Ecto neural progenitor cell (in vitro differentiated cells): ENCODE data around the gene FAM219A.

Source experiments
- DNase-seq: peaks from one replicate; pipeline ENCODE4 v3.0.0-alpha.2; 2018; ENCODE audit warnings: low spot score

The FAM219A gene, protein sequence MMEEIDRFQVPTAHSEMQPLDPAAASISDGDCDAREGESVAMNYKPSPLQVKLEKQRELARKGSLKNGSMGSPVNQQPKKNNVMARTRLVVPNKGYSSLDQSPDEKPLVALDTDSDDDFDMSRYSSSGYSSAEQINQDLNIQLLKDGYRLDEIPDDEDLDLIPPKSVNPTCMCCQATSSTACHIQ

DNA sequence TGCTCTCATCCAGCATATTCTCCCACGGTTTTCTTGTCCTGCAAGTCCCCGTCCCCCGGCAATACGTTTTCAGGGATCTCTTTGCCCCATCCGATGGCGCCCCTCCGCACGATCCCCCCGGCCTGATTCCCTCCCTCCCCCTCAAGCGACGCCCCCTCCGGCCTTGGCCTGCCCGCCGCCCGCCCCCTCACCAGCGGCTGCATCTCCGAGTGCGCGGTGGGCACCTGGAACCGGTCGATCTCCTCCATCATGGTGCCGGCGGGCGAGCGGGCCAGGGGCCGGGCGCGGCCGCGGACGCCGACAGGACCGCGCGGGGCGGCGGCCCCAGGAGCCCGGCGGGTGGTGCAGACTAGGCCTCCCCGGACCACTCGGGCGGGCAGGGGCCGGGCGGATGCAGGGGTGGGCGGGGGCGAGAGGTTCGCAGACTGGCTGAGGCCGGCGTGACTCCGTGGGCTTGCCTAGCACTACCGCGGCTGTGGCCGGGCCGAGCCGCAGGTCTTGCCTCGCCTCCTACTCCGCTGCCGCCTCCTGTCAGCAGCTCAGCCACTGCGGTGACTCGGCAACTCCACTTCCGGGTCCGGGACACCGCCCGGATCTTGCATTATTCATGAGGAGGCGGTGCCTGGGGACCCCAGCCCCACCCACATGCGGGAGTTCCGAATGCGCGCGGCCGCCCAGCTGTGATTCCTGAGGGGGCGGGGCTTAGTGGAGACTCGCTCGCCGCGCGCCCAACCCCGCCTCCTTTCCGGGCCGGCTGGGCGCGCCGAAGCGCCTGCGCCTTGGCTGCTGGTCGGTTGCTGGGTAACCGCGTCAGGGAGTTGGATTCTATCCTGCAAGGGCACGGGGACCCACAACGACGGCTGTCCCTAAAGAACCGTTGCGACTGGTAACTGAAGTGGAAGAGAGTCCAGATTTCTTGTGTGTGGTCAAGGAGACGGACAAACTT lies at the start of gene FAM219A, which contains the start of gene DNAI1:
FAM219A (minus strand) TSS at position 558 of the 946 bp plus-strand sequence; CDS start at position 251, 307 bp downstream.
DNAI1 (plus strand) TSS at position 793 of the 946 bp plus-strand sequence. CDS start 201 bp downstream, outside the sequence.
- peak; percentile 99 for DNase-seq

DNA sequence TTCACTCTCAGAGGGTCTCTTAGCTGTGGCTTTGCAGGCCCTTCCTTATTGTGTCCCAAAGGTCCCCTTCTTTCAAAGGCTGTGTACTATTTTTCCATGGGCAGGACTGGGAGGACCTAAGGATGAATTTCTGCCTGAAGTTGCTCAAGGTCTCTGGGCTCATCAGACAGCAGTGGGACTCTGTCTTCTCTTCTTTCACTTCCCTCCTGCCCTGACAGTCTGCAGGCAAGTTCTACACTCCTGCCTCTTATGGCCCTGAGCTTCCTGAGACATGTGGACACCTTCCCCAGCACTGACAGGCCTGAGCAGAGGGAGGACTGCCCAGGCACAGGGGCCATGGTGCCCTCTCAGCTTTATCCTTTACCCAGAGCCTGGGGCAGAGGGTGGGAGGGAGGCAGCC lies 49.6 kb upstream of the FAM219A start:
- no peak for DNase-seq

DNA sequence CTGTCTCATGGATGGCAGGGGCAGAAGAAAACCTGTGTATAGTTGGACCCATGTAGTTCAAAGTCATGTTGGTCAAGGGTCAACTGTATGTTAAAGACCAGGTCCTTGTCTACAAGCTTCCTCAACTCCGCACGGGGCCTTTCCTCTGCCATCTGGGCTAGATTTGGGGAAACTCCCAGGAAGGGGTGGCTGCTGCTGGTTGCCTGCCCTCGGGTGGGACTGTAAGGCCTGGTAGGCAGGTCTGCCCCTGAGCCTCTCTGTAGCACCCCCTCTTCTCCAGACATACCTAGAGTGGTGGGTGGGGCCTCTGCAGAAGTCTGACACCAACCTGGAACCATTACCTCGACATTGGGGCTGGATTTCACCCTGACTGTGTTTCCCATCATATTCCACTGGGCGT lies 49.2 kb upstream of the FAM219A start:
- DNase-seq, result no peak

DNA sequence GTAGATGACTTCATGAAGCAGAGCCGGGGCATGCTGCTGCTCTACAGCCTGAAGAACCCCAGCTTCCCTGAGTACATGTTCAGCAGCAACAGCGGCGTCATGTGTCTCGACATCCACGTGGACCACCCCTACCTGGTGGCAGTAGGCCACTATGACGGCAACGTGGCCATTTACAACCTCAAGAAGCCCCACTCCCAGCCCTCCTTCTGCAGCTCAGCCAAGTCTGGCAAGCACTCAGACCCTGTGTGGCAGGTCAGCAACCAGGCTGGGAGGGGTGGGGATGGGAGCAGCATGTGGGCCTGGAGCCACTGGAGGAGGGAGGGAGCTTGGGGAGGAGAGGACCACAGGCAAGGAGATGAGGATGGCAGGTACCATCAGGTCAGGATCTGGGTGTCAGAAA lies 48.3 kb upstream of the FAM219A start:
- no peak for DNase-seq

DNA sequence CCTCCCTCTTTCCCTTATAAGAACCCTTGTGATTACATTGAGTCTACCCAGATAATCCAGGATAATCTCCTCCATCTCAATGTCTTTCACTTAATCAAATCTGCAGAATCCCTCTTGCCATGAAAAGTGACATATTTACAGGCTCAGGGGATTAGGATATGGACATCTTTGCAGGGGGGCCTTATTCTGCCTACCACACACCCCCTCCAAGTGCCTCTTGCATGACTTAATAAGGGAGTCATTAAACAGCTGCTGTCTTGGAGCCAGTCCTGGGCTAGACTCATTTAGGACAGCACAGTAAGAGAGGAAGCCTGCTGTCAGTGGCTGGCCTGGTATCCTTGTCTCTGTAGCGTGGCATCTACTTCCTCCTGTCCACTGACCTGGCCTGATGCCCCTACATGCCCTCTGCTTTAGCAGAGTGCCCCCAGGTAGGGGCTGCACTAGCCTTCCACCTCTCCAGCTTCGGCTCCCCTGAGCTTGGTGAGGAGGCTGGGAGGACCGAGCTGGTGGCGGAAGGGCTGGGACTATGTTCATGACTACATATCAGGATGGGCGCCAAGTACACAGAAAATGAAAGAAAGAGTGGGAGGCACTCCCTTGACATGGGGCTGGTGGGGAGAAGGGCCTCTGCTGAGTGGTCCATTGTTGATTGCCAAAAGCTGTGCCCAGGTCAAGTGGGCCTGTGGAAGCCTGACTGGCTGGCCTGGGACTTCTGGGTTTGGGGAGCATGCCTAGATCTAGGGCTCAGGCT lies 47.2 kb upstream of the FAM219A start:
- no peak for DNase-seq

DNA sequence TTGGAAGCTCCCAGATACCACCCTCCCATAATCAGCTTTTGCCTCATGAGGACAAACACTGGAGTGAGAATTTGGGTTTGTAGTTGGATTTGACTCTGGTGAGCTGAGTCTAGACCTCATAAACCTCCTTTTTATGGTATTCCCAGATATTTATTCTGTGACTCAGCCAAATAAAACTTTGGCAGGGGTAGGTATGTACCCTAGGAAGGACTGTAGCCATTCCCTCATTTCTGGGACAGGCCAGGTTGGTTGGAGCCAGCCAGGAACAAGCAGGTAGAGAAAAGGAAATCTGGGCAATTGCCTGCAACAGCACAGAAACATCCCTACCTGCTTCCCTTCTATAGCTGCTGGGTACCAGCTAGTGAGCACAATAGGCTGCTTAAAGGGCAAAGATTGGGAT lies 45.0 kb upstream of the FAM219A start:
- no peak for DNase-seq

DNA sequence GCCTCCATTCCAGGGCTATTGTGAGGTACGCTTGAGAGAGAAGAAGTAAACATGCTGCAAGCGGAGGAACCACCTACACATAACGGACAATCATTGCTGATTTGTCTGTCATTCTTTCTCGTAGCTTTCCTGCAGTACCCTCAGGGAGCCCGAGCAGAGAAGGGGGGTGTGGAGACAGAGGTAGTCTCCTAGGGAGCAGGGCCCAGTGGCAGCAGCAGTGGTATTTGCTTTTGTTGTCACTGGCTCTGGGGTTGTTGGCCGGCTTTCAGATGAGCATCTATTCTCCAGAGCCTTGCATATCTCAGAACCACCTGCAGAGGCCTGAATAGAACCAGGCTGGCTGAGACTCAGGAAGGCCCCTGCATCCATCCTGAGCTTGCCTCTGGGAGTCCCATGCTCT lies 44.5 kb upstream of the FAM219A start:
- DNase-seq, result no peak

DNA sequence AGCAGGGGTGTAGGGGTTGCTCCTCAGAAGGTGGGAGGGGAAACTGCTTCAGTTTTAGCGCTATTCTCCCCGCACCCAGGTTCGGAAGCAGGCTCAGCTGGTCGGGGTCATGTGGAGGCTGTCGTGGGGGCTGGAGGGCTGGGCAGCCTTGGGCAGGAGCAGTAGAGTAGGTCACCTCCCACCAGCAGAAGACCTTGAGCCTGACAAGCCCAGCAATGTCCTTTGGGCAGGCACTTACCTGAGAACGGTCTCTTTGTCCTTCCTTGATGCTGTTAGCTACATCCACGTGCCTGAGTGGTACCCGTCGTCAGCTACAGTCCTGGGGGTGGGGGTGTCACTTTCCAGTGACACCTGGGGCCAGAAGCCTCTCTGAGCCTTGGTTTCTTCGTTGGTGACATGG lies 44.1 kb upstream of the FAM219A start:
- DNase-seq, result no peak

DNA sequence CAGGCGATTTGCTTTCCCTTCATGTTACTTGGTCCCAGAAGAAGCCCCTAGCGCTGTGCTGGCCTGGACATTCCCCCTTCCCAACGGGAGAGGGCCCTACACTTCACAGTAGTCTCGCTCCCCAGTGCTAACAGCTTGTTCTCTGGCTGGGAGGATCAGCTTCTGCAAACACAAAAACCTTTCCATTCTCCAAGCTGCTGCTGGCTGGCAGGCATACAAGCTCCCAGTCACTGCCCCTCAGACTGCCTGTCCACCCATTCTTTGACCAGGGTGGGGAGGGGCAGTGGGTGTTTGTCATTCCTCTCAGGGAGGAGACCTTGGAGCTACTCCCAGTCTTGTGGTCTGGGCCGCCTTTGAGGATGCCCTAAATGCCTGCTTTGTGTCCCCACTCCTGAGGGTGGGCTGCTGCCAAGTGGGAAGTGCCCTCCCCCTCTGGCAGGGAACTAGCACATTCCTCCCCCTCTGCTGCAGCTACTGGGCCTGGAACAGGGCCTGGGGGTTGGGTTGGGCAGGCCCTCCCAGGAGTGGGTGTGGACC lies 43.6 kb upstream of the FAM219A start:
- peak; percentile 62 for DNase-seq

DNA sequence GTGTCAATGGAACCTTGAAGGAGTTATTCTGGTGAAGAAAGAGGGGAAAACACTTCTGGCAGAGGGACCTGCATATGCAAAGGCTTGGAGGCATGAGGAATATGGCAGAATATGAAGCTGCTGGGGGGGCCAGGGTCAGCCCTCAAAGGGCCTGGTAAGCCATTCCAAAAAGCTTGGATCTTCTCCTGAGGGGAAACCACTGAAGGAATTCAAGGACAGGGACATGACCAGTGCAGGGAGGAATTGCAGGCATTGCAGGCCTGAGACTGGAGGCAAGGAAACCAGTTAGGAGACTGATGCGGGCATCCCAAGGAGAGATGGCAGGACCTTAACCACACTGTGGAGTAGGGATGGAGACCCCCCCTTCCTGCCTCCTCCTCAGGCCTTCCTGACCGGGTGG lies 43.0 kb upstream of the FAM219A start:
- DNase-seq, result no peak

DNA sequence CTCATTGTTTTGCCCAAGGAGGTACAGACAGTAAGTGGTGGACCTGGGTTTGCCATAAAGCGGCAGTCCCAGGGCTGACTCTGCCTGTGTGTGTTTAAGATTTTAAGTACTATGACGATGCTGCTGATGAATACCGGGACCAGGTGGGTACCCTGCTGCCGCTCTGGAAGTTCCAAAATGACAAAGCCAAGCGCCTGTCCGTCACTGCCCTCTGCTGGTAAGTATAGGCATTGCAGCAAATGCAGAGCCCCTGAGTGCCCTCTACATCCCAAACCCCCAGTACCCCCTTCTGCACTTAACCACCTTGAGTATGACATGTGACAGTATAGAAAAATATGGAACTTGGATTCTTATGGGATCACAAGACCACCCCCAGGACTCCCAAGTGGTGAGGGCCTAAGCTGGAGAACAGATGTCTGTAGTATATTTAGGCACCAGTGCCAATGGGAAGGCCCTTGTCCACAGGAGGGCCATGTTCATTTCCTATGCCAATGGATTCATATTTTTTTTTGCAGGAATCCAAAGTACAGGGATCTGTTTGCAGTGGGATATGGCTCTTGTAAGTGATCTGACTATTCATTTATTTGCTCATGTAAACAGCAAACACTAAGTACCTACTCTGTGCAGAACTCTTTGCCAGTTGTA lies 42.4 kb upstream of the FAM219A start:
- DNase-seq, result peak; percentile 81

DNA sequence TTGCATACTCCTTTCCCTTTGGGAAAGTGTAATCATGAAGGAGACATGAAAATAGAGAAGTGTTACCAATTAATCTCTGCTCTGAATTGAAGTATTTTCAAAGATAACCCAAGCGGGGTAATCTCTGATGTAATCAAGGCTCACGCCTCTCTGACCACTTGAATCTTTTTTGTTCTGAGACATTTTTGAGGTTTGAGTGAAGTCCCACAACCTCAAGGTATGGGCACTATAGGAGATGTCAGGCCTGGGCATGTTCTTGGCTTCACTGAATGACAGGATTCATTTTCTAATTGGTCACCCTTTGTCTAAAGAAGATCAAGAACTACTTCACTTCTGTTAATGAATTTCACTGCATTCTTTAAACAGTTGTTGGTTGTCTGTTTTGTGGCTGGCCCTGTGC lies 40.7 kb upstream of the FAM219A start:
- DNase-seq, result no peak

DNA sequence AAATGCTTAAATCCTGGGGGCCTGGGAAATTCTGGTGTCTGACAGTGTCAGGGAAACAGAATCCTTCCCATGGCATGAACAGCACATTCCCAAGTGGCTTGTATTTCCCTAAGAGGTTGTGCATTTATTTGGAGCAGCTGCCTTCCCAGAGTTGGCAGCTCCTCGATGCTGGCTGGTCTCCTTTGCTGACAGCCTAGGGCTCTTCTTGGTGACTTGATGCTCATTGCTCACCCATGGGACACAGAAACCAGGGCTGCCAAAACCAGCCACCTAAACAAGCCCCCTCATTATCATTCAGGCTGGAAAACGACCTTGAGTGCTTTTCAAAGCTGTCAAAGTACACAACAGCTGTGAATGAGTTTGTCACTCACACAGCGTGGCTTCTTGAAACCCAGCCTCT lies 40.2 kb upstream of the FAM219A start:
- no peak for DNase-seq

DNA sequence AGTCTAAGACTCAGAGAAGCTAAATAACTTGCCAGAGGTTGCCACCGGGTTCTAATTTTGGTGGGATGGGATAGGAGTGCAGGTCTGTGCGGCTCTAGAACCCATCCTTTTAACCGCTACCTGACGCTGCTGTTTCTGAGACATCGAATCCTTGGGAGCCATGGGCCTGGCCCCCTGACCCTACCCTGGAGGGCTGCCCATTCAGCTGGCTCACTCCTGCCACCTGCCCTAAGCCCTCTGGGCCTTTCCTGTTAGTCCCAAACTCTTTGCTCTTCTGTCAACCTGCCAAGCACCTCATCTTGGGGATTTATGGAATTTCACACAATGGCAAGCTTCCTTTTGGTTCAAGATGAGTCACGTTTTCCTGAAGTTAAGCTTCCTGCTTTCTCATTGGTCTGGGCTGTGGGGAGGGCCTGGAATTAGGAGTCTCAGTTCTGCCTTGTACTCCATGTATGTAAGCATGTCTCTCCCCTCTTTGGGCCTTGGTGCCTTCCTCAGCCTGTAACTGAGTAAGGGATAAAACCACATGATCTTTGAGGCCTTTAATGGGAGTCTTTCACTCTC lies 37.9 kb upstream of the FAM219A start:
- no peak for DNase-seq

DNA sequence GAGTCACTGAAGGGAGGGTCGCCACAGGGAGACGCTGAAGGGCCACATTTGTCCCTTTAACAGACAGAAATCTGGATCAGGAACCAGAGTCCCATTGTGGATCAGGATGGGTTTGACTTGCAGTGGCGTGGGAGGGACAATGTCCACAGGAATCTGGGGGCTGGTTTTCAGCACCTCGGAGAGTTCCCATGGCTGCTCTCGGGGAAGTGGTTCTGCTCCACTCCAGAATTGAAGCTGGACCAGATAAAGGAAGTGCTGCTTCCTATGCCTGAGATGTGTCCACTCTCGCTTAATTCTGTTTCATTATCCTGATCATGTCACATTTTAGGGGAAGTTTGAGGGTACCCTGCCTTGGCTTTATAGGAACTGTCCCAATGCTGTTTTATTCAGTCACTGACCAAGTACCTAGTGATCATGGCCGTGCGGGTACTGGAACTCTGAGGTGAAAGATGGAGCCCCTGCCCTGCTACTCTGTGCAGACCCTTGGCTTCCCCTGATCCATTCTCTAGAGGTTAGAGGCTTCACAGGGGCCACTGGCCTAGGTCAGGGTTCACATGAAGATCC lies 35.7 kb upstream of the FAM219A start:
- peak; percentile 81 for DNase-seq

DNA sequence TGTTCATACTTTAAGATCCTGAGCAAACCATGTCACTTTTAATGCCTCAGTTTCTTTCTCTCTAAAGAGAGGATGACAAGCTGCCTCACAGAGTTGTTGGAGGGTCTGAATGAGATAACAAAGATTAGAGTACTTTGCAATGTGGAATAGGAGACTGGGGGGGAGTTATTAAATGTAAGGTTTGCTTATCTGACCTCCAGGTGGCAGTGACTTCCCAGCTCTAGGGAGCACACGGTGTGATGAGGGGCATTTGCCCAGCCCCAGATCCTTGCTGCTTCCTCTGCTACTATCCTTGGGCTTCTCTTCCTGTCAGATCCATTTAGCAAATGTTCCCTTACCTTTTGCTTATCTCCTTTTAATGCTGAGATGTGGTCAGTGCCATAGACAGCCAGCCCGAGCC lies 33.7 kb upstream of the FAM219A start:
- DNase-seq, result no peak

DNA sequence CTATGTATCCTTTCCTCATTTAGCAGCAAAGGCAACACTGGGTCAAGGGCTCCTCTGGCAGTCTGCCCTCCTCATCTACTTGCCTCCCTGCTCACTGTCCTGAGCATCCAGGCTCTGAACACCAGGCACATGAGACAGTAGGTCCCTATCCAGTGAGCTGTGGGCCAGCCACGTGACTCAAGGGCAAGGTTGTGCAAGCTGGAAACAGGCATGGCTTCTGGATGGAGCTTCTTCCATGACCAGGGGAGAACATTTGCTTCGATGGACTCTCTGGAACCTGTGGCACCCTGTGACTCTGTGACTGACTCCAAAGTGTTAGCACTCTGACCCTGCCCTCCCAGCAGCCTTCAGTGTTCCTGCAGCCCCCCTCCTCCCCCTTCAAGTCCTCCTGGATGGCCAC lies 33.2 kb upstream of the FAM219A start:
- no peak for DNase-seq

DNA sequence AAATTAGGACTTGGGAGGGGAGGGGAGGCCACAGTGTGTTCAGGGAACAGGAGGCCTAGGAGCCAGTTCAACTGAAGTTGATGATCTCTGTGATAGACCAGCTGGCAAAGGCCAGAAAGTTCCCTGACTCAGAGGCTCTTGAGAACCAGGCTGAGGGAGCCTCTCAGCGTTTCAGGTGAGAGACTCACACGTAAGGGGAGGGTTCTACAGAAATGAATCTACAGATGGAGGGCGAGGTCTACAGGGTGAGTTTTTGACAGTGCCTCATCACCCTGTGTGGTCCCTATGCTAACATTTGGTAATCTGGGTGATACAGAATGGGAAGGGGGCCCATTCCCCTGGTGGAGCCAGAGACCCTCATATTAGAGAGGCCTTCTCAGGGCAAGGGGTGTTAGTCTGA lies 32.4 kb upstream of the FAM219A start:
- no peak for DNase-seq

DNA sequence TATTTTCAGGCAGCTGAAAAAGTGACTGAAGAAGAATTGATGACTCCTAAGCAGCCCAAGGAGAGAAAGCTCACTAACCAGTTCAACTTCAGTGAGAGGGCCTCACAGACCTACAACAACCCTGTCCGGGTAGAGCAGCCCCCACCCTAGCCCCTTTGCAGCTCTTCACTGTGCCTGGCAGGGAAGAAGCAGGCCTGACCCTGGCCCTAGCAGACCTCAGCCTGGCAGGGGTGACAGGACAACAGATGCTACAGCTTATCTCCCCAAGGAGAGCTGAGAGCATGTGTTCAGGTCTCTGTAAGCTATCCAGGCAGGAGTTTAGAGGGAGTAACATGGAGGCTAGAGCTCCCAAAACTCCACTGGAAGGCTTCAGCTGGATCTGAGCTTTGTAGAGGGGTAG lies 32.0 kb upstream of the FAM219A start:
- DNase-seq, result no peak

DNA sequence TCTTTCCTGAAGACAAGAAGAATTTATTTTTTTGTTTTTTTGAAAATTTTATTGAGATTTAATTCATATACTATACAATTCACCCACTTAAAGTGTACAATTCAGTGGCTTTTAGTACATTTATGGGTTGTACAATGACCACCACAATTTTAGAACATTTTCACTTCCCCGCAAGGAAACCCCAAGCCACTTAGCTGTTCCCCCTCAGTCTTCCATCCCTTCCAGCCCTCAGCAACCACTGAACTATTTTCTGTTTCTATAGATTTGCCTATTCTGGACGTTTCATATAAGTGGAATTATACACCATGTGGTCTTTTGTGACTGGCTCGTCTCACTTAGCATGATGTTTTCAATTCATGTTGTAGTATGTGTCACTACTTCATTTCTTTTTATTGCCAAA lies 28.2 kb upstream of the FAM219A start:
- DNase-seq, result no peak

DNA sequence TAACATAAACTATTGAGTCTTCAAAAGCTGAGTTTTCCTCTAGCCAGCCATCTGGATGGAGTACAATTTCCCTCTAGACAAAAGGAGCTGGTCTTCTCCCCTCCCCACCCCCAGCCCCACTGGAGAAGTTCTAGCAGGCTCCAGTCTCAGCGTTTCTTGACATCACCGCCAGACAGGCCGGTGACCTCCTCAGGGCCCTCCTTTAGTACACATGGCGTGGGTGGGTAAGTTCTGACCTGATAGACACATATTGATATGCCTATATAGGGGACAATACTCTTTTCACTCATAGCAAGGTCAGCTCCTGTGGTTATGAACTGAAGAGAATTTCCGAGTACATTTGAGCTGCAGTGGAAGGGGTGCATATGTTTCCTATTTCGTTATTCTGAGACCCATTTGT lies 27.5 kb upstream of the FAM219A start:
- DNase-seq, result no peak
